Natural killer cell treated with Interleukin-12 subunit alpha and Interleukin-12 subunit beta and Interleukin-15 and Interleukin-18, amount 100 ng/mL, for 72 hours (primary cell): Measurements from ENCODE around the gene DRD4. TPM values are rescaled to one million over a fixed set of nuclear protein-coding genes. Genes with fewer than 3 reads are reported as not detected.

Source experiments
- ATAC-seq, 2 donors: fragments of 150-1000 bp; cut with Tn5 transposase in 1 of 2; sonication (Bioruptor Pico), chemical (Tn5 transposase) in 1 of 2; 2 replicates each; pipeline ENCODE4 v1.10.0; 2021
- DNase-seq: peaks from one replicate; pipeline ENCODE4 v3.0.0; 2022; ENCODE audit warnings: low spot score
- H3K27ac Mint-ChIP-seq, 2 donors: 1 replicate in 1 of 2; 2 replicates in 1 of 2; pipeline ENCODE4 v1.8.0; 2022; ENCODE audit warnings: mixed read lengths in 2 of 2, mild to moderate bottlenecking in 1 of 2, moderate library complexity in 1 of 2
- H3K27me3 Mint-ChIP-seq, 2 donors: 1 replicate in 1 of 2; 2 replicates in 1 of 2; pipeline ENCODE4 v1.8.0; 2022; ENCODE audit warnings: mixed read lengths in 2 of 2
- H3K36me3 Mint-ChIP-seq: one replicate; pipeline ENCODE4 v1.8.0; 2022; ENCODE audit warnings: mixed read lengths
- H3K4me1 Mint-ChIP-seq, 2 donors: 1 replicate in 1 of 2; 2 replicates in 1 of 2; pipeline ENCODE4 v1.8.0; 2022; ENCODE audit warnings: low read depth in 2 of 2, mixed read lengths in 2 of 2, mild to moderate bottlenecking in 1 of 2
- H3K4me3 Mint-ChIP-seq: one replicate; pipeline ENCODE4 v1.8.0; 2022; ENCODE audit warnings: mixed read lengths
- H3K9me3 Mint-ChIP-seq: 2 replicates; pipeline ENCODE4 v1.8.0; 2022; ENCODE audit warnings: mixed read lengths
- total RNA-seq, 2 donors: library from RNA; stranded (reverse); gene quantifications; one replicate each; pipeline ENCODE4 v1.2.3, GENCODE V29; 2022

The DRD4 gene
- total RNA-seq, 2 donors from 2014 or later, result 0.48 to 1.3 TPM

- no peak overlapping the region for H3K4me3 Mint-ChIP-seq
- H3K36me3 Mint-ChIP-seq, result no peaks in the 10 kb centered on the region
These were observed 18.1 kb downstream of the DRD4 start for GRCh38 chr11:655036-655726.

GRCh38 chr11:656426-656825 is 19.4 kb downstream of the DRD4 start:
- DNase-seq (no peak), ATAC-seq (peak in 1 of 2 donors; percentile 33)
- H3K4me1 Mint-ChIP-seq, result no peaks in the 10 kb centered on the region
- H3K36me3 Mint-ChIP-seq, result no peaks in the 10 kb centered on the region
- no peaks in the 10 kb centered on the region for H3K9me3 Mint-ChIP-seq
- H3K27ac Mint-ChIP-seq, result no peak overlapping the region
- H3K4me3 Mint-ChIP-seq, result no peak overlapping the region
- H3K27me3 Mint-ChIP-seq, result no peaks in the 10 kb centered on the region

More at GRCh38 chr11:655036-655726, 18.1 kb downstream of the DRD4 start:
- Mint-ChIP-seq H3K27me3 (no peaks in the 10 kb centered on the region), H3K27ac (no peak overlapping the region), H3K4me1 (no peaks in the 10 kb centered on the region), H3K9me3 (no peaks in the 10 kb centered on the region)
- ATAC-seq (no peak), DNase-seq (no peak)

- no peak for DNase-seq
- no peak for ATAC-seq
- H3K9me3 Mint-ChIP-seq, result no peaks in the 10 kb centered on the region
- no peaks in the 10 kb centered on the region for H3K4me1 Mint-ChIP-seq
- no peak overlapping the region for H3K4me3 Mint-ChIP-seq
- H3K36me3 Mint-ChIP-seq, result no peaks in the 10 kb centered on the region
- H3K27ac Mint-ChIP-seq, result no peak overlapping the region
- H3K27me3 Mint-ChIP-seq, result no peaks in the 10 kb centered on the region
These were observed 19.8 kb downstream of the DRD4 start for GRCh38 chr11:656866-657265.

- Mint-ChIP-seq H3K27ac (no peak overlapping the region), H3K27me3 (no peaks in the 10 kb centered on the region), H3K4me3 (no peak overlapping the region), H3K36me3 (no peaks in the 10 kb centered on the region), H3K9me3 (no peaks in the 10 kb centered on the region), H3K4me1 (no peaks in the 10 kb centered on the region)
- no peak for DNase-seq
- no peak for ATAC-seq
These were observed 20.6 kb downstream of the DRD4 start for GRCh38 chr11:657691-658126.

- peak; percentile 53 for DNase-seq
- ATAC-seq, result no peak
- no peak overlapping the region for H3K4me3 Mint-ChIP-seq
- no peaks in the 10 kb centered on the region for H3K4me1 Mint-ChIP-seq
- H3K27me3 Mint-ChIP-seq, result no peaks in the 10 kb centered on the region
- H3K27ac Mint-ChIP-seq, result no peak overlapping the region
- H3K36me3 Mint-ChIP-seq, result no peaks in the 10 kb centered on the region
- H3K9me3 Mint-ChIP-seq, result no peaks in the 10 kb centered on the region
These were observed 22.5 kb downstream of the DRD4 start for GRCh38 chr11:659532-660085.

GRCh38 chr11:660281-660680 is 23.2 kb downstream of the DRD4 start:
- peak; percentile 56 for DNase-seq
- no peaks in the 10 kb centered on the region for H3K4me1 Mint-ChIP-seq

GRCh38 chr11:660681-661444 is 23.8 kb downstream of the DRD4 start:
- H3K27ac Mint-ChIP-seq, result no peak overlapping the region
- H3K4me1 Mint-ChIP-seq, result no peaks in the 10 kb centered on the region
- ATAC-seq (no peak), DNase-seq (peak; percentile 57)
- no peak overlapping the region for H3K4me3 Mint-ChIP-seq
- H3K9me3 Mint-ChIP-seq, result no peaks in the 10 kb centered on the region
- H3K27me3 Mint-ChIP-seq, result no peaks in the 10 kb centered on the region
- H3K36me3 Mint-ChIP-seq, result no peaks in the 10 kb centered on the region

More at GRCh38 chr11:660281-660680, 23.2 kb downstream of the DRD4 start:
- Mint-ChIP-seq H3K27me3 (no peaks in the 10 kb centered on the region), H3K9me3 (no peaks in the 10 kb centered on the region), H3K4me3 (no peak overlapping the region), H3K36me3 (no peaks in the 10 kb centered on the region), H3K27ac (no peak overlapping the region)
- ATAC-seq, result no peak

- DNase-seq, result no peak
- Mint-ChIP-seq H3K9me3 (no peaks in the 10 kb centered on the region), H3K27ac (no peak overlapping the region), H3K4me1 (no peaks in the 10 kb centered on the region), H3K36me3 (no peaks in the 10 kb centered on the region), H3K4me3 (no peak overlapping the region), H3K27me3 (no peaks in the 10 kb centered on the region)
- ATAC-seq, result peak; percentile 61 to 74
These were observed 25.7 kb downstream of the DRD4 start for GRCh38 chr11:662689-663274.

GRCh38 chr11:665062-665703 is 28.1 kb downstream of the DRD4 start:
- DNase-seq, result no peak
- H3K27me3 Mint-ChIP-seq, result no peaks in the 10 kb centered on the region
- ATAC-seq, result no peak
- no peaks in the 10 kb centered on the region for H3K4me1 Mint-ChIP-seq
- H3K27ac Mint-ChIP-seq, result no peak overlapping the region
- no peaks in the 10 kb centered on the region for H3K9me3 Mint-ChIP-seq
- no peaks in the 10 kb centered on the region for H3K36me3 Mint-ChIP-seq
- H3K4me3 Mint-ChIP-seq, result no peak overlapping the region

- no peak overlapping the region for H3K4me3 Mint-ChIP-seq
- no peak for DNase-seq
- ATAC-seq, result no peak
- no peaks in the 10 kb centered on the region for H3K36me3 Mint-ChIP-seq
- no peaks in the 10 kb centered on the region for H3K4me1 Mint-ChIP-seq
- no peaks in the 10 kb centered on the region for H3K27me3 Mint-ChIP-seq
- no peaks in the 10 kb centered on the region for H3K9me3 Mint-ChIP-seq
- no peak overlapping the region for H3K27ac Mint-ChIP-seq
These were observed 28.7 kb downstream of the DRD4 start for GRCh38 chr11:665704-666281.

GRCh38 chr11:673866-674265 is 36.8 kb downstream of the DRD4 start:
- H3K9me3 Mint-ChIP-seq, result no peaks in the 10 kb centered on the region
- no peaks in the 10 kb centered on the region for H3K27me3 Mint-ChIP-seq
- H3K27ac Mint-ChIP-seq, result no peak overlapping the region
- no peak overlapping the region for H3K4me3 Mint-ChIP-seq
- no peak for ATAC-seq
- H3K4me1 Mint-ChIP-seq, result peaks cover 0 to 3% of the 10 kb centered on the region in 2 donors
- no peak for DNase-seq
- H3K36me3 Mint-ChIP-seq, result peaks cover 17% of the 10 kb centered on the region

- Mint-ChIP-seq H3K9me3 (no peaks in the 10 kb centered on the region), H3K27ac (no peak overlapping the region), H3K27me3 (no peaks in the 10 kb centered on the region), H3K4me1 (peaks cover 0 to 3% of the 10 kb centered on the region in 2 donors), H3K4me3 (no peak overlapping the region), H3K36me3 (peaks cover 17% of the 10 kb centered on the region)
- DNase-seq (no peak), ATAC-seq (no peak)
These were observed 37.3 kb downstream of the DRD4 start for GRCh38 chr11:674406-674805.

- no peaks in the 10 kb centered on the region for H3K4me1 Mint-ChIP-seq
- H3K4me3 Mint-ChIP-seq, result no peak overlapping the region
- peaks cover 20% of the 10 kb centered on the region for H3K36me3 Mint-ChIP-seq
- H3K27me3 Mint-ChIP-seq, result no peaks in the 10 kb centered on the region
- ATAC-seq (no peak), DNase-seq (peak; percentile 1)
- H3K27ac Mint-ChIP-seq, result no peak overlapping the region
- no peaks in the 10 kb centered on the region for H3K9me3 Mint-ChIP-seq
These were observed 41.2 kb downstream of the DRD4 start for GRCh38 chr11:678297-678696.
